GM12878 (cell line): ENCODE measurements around the gene C10orf90. TPM values are rescaled to one million over a fixed set of nuclear protein-coding genes. Genes with fewer than 3 reads are reported as not detected.

Source experiments
- ATAC-seq: fragments of 200-7000 bp; cut with Tn5 transposase; 3 replicates; pipeline ENCODE4 v1.9.1; 2020; ENCODE audit warnings: mild to moderate bottlenecking, moderate library complexity
- Bru-seq: library from RNA; stranded (reverse); fragments of 400-500 nt; gene quantifications from one replicate; lab custom pipeline; 2021; lab: Mats Ljungman, UMichigan
- BruChase-seq, 2 experiments: library from RNA; stranded (reverse); fragments of 400-500 nt; gene quantifications; one replicate each; lab custom pipeline; 2021; lab: Mats Ljungman, UMichigan
- BruUV-seq: library from RNA; stranded (reverse); fragments of 400-500 nt; replicated peaks from 2 replicates; lab custom pipeline; 2021; lab: Mats Ljungman, UMichigan
- CTCF ChIA-PET: fragments of 300-600 bp; sonication (Branson Sonifier 250); formaldehyde crosslinking; extraction: SDS; loops from one replicate; lab custom pipeline; 2021; ENCODE audit warnings: inconsistent platforms; lab: Yijun Ruan, JAX
- POLR2A ChIA-PET: fragments of 350-600 bp; formaldehyde crosslinking; extraction: SDS; loops from one replicate; lab custom pipeline; 2021; ENCODE audit warnings: inconsistent platforms; lab: Charles Lee
- RAD21 ChIA-PET: fragments of 300-600 bp; sonication (Branson Sonifier 250); formaldehyde crosslinking; loops from one replicate; lab custom pipeline; 2023; ENCODE audit warnings: antibody characterized with exemption; ENCODE audit not compliant: unreplicated experiment; lab: Charles Lee
- SMC1A ChIA-PET: fragments of 300-600 bp; sonication (Branson Sonifier 250); formaldehyde crosslinking; loops from one replicate; lab custom pipeline; 2023; ENCODE audit not compliant: unreplicated experiment, uncharacterized antibody; lab: Charles Lee
- DNase-seq: peaks from one replicate; pipeline ENCODE4 v3.0.0-alpha.2; 2011; ENCODE audit warnings: low read depth, low spot score
- FAIRE-seq: peaks from 3 replicates; lab custom pipeline; 2011; peaks lifted over from hg19 to GRCh38; lab: Jason Lieb, UNC
- H2AFZ ChIP-seq: 2 replicates; pipeline ENCODE4 v1.6.0; 2011; ENCODE audit warnings: low read depth, low read length, control low read depth; ENCODE audit not compliant: control insufficient read depth
- H3K27ac ChIP-seq: 2 replicates; pipeline ENCODE4 v1.5.1; 2011; ENCODE audit warnings: control low read depth; ENCODE audit not compliant: control insufficient read depth, insufficient read depth
- H3K27me3 ChIP-seq, 2 experiments: replicated peaks in 1 of 2; 2 replicates each; pipeline versions ENCODE4 v1.6.0 to v1.6.1; 2011; ENCODE audit warnings: low read length in 1 of 2; ENCODE audit not compliant: control insufficient read depth in 2 of 2, insufficient read depth in 2 of 2
- H3K36me3 ChIP-seq, 2 experiments: 2 replicates each; pipeline ENCODE4 v1.5.1; 2011; ENCODE audit warnings: low read length in 1 of 2; ENCODE audit not compliant: control insufficient read depth in 2 of 2, insufficient read depth in 2 of 2
- H3K4me1 ChIP-seq: 2 replicates; pipeline ENCODE4 v1.6.1; 2011; ENCODE audit warnings: mild to moderate bottlenecking, low read length, moderate library complexity, mixed read lengths; ENCODE audit not compliant: control insufficient read depth, insufficient read depth
- H3K4me2 ChIP-seq: 2 replicates; pipeline ENCODE4 v1.6.0; 2011; ENCODE audit warnings: control low read depth; ENCODE audit not compliant: control insufficient read depth, insufficient read depth
- H3K4me3 ChIP-seq: fragments of 200-600 bp; sonication (generic); 2 replicates; pipeline ENCODE4 v1.5.1; 2016
- H3K79me2 ChIP-seq: 2 replicates; pipeline ENCODE4 v1.6.0; 2011; ENCODE audit warnings: low read length; ENCODE audit not compliant: control insufficient read depth, insufficient read depth
- H3K9ac ChIP-seq: 2 replicates; pipeline ENCODE4 v1.8.0; 2011; ENCODE audit warnings: low read length, control low read depth, mixed read lengths; ENCODE audit not compliant: control insufficient read depth, insufficient read depth
- H3K9me3 ChIP-seq: replicated peaks from 3 replicates; pipeline ENCODE4 v1.5.1; 2011; ENCODE audit warnings: mild to moderate bottlenecking, low read length; ENCODE audit not compliant: control insufficient read depth, insufficient read depth
- H4K20me1 ChIP-seq: 2 replicates; pipeline ENCODE4 v1.6.0; 2011; ENCODE audit not compliant: control insufficient read depth, insufficient read depth
- ATF7 ChIP-seq: fragments of 450-650 bp; IDR thresholded peaks from 2 replicates; pipeline ENCODE4 v1.6.1; 2016; ENCODE audit warnings: low read depth, mild to moderate bottlenecking
- CEBPB ChIP-seq, 2 experiments: fragments of 150-350 bp in 1 of 2; IDR thresholded peaks; 2 replicates each; pipeline ENCODE4 v1.6.1; 2012 to 2014; ENCODE audit warnings: low read depth in 2 of 2, low read length in 2 of 2, borderline replicate concordance in 1 of 2, inconsistent platforms in 1 of 2
- EP300 ChIP-seq, 2 experiments: fragments of 150-350 bp in 1 of 2; IDR thresholded peaks; 2 replicates each; pipeline ENCODE4 v1.6.1; 2011 to 2012; ENCODE audit warnings: low read depth in 2 of 2, low read length in 2 of 2, borderline replicate concordance in 1 of 2, improper control_type of control experiment in 1 of 2, inconsistent platforms in 1 of 2; ENCODE audit not compliant: control insufficient read depth in 1 of 2
- FOXK2 ChIP-seq: fragments of 450-650 bp; IDR thresholded peaks from 2 replicates; pipeline ENCODE4 v1.6.1; 2017; ENCODE audit warnings: mild to moderate bottlenecking, moderate library complexity
- LARP7 ChIP-seq: fragments of 450-650 bp; IDR thresholded peaks from 2 replicates; pipeline ENCODE4 v1.6.1; 2017; ENCODE audit warnings: mild to moderate bottlenecking
- NFYA ChIP-seq: IDR thresholded peaks from 2 replicates; pipeline ENCODE4 v1.6.1; 2011; ENCODE audit warnings: low read depth, mild to moderate bottlenecking, low read length, improper control_type of control experiment, borderline replicate concordance
- NR2C1 ChIP-seq: fragments of 450-650 bp; IDR thresholded peaks from 2 replicates; pipeline ENCODE4 v1.6.1; 2017; ENCODE audit warnings: antibody characterized with exemption, mild to moderate bottlenecking, moderate library complexity
- PAX5 ChIP-seq: IDR thresholded peaks from 2 replicates; pipeline ENCODE4 v1.6.1; 2011; ENCODE audit warnings: low read depth, low read length, borderline replicate concordance
- RCOR1 ChIP-seq: conservative IDR thresholded peaks from 2 replicates; pipeline ENCODE4 v1.6.1; 2012; ENCODE audit warnings: low read depth, low read length, improper control_type of control experiment
- RELA ChIP-seq: fragments of 450-650 bp; IDR thresholded peaks from 2 replicates; pipeline ENCODE4 v1.8.0; 2014; ENCODE audit warnings: borderline replicate concordance; ENCODE audit not compliant: partially characterized antibody
- SMAD1 ChIP-seq: fragments of 450-650 bp; IDR thresholded peaks from 2 replicates; pipeline ENCODE4 v1.6.1; 2018; ENCODE audit warnings: mild to moderate bottlenecking, low read depth; ENCODE audit not compliant: partially characterized antibody
- ZNF217 ChIP-seq: fragments of 450-650 bp; IDR thresholded peaks from 2 replicates; pipeline ENCODE4 v1.6.1; 2017; ENCODE audit warnings: antibody characterized with exemption, mild to moderate bottlenecking
- ZZZ3 ChIP-seq: IDR thresholded peaks from 2 replicates; pipeline ENCODE4 v1.6.1; 2011; ENCODE audit warnings: low read depth; ENCODE audit not compliant: control insufficient read depth, insufficient read length
- WGBS: methylation state at CpG from one replicate; pipeline ENCODE4 v1.1.6; 2016; ENCODE audit warnings: low lambda C conversion rate; ENCODE audit not compliant: insufficient replicate concordance, insufficient coverage; ENCODE audit errors: missing lambda C conversion rate; 5-methylcytosine and 5-hydroxymethylcytosine counted together
- in situ Hi-C: fragments of 300-500 bp; cut with MboI; formaldehyde crosslinking; loops from 9 replicates; pipeline ENCODE4 v1.14.3; 2018; ENCODE audit warnings: mixed read lengths
- intact Hi-C: fragments of 100-400 bp; cut with micrococcal nuclease; formaldehyde crosslinking; loops from one replicate; pipeline ENCODE4 v1.14.2; 2022; ENCODE audit not compliant: unreplicated experiment
- long read RNA-seq, 2 experiments: library from polyadenylated mRNA; unstranded; transcript quantifications; one replicate each; pipeline ENCODE4 v2.0.0, GENCODE V29; 2019 to 2020
- polyA minus RNA-seq, 3 experiments: library from RNA; depleted of rRNA, polyadenylated mRNA; stranded (reverse); fragments of >200 nt; gene quantifications; 2 replicates each; pipeline ENCODE4 v1.2.3, GENCODE V29; 2011
- polyA plus RNA-seq, 11 experiments: library from polyadenylated mRNA; depleted of rRNA in 4 of 11; unstranded in 6 of 11; stranded (reverse) in 5 of 11; fragments of >200 nt; fragmentation: Nextera tagmentation in 4 of 11; fragmentation: Illumina TruSeq in 1 of 11; extraction: Ambion mirVana in 4 of 11; extraction: Trizol in 1 of 11; gene quantifications; 1 replicate in 1 of 11; 2 replicates in 10 of 11; pipeline versions ENCODE4 v1.2.1 to v1.2.3, GENCODE V29; 2011 to 2016; ENCODE audit warnings: inconsistent platforms in 2 of 11, missing spikeins in 2 of 11, low read depth in 1 of 11
- total RNA-seq, 4 experiments: library from RNA; depleted of rRNA in 3 of 4; stranded (reverse); fragments of >200 nt in 3 of 4; fragmentation: Illumina TruSeq in 1 of 4; extraction: Trizol in 1 of 4; gene quantifications; 2 replicates each; pipeline versions ENCODE4 v1.2.1 to v1.2.3, GENCODE V29; 2013 to 2021
- TF ChIP-seq, protein P1 (sequence below): fragments of 450-650 bp; IDR thresholded peaks from 2 replicates; pipeline ENCODE4 v1.6.1; 2016; ENCODE audit warnings: mild to moderate bottlenecking

Gene C10orf90, protein sequence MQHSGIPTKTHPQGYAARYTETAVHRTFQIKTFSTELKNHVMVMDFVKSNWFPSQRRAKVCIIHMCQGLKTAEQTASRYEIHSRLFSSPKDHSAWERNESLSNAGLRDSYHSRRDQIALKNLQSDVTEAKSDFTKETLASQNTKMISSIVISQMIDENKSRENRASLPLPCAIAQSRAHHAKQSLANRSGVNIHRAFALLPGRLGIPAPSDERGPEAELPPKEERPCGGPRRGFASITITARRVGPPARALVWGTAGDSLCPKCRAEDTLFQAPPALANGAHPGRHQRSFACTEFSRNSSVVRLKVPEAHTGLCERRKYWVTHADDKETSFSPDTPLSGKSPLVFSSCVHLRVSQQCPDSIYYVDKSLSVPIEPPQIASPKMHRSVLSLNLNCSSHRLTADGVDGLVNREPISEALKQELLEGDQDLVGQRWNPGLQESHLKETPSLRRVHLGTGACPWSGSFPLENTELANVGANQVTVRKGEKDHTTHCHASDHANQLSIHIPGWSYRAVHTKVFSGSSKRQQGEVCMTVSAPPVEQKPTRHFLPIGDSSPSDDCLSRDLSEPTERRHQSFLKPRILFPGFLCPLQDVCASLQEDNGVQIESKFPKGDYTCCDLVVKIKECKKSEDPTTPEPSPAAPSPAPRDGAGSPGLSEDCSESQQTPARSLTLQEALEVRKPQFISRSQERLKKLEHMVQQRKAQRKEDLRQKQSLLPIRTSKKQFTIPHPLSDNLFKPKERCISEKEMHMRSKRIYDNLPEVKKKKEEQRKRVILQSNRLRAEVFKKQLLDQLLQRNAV
- total RNA-seq (2013; cell fraction: nucleolus; rRNA removed): not detected in 2 replicates
- total RNA-seq (2014; rRNA removed) (not detected in 2 replicates), total RNA-seq (2014; rRNA removed; fragmentation: Illumina TruSeq; extraction: Trizol) (not detected in 2 replicates), total RNA-seq (2021) (not detected in 2 replicates), polyA plus RNA-seq (2011; rRNA removed) (not detected in 2 replicates), polyA plus RNA-seq (2014; fragmentation: Illumina TruSeq; extraction: Trizol) (not detected in 2 replicates), polyA plus RNA-seq (2014; fragmentation: Nextera tagmentation; extraction: Ambion mirVana) (under 1 TPM in 1 of 2 experiments, not detected in 1; 0.04 TPM), polyA plus RNA-seq (2014; rRNA removed) (not detected in 2 replicates), polyA plus RNA-seq (2016; fragmentation: Nextera tagmentation; extraction: Ambion mirVana) (not detected), polyA minus RNA-seq (2011; rRNA and poly(A)+ RNA removed) (not detected in 2 replicates), Bru-seq, nascent RNA (not detected), BruChase-seq, experiment 1, labeled RNA remaining after a 6-hour chase (not detected), BruChase-seq, experiment 2, labeled RNA remaining after a 2-hour chase (not detected)
- not detected for polyA plus RNA-seq (2011; ENCODE audit: low read depth)
- polyA plus RNA-seq (2011; cell fraction: cytosol; rRNA removed): not detected in 2 replicates
- polyA plus RNA-seq (2011; cell fraction: nucleus; rRNA removed): not detected in 2 replicates
- polyA plus RNA-seq (2012): not detected in 2 replicates
- not detected in 2 replicates for polyA minus RNA-seq (2011; cell fraction: cytosol; rRNA and poly(A)+ RNA removed)
- polyA minus RNA-seq (2011; cell fraction: nucleus; rRNA and poly(A)+ RNA removed): not detected in 2 replicates
- long read RNA-seq, experiment 1: 0 reads
- long read RNA-seq, experiment 2: 0 reads

DNA sequence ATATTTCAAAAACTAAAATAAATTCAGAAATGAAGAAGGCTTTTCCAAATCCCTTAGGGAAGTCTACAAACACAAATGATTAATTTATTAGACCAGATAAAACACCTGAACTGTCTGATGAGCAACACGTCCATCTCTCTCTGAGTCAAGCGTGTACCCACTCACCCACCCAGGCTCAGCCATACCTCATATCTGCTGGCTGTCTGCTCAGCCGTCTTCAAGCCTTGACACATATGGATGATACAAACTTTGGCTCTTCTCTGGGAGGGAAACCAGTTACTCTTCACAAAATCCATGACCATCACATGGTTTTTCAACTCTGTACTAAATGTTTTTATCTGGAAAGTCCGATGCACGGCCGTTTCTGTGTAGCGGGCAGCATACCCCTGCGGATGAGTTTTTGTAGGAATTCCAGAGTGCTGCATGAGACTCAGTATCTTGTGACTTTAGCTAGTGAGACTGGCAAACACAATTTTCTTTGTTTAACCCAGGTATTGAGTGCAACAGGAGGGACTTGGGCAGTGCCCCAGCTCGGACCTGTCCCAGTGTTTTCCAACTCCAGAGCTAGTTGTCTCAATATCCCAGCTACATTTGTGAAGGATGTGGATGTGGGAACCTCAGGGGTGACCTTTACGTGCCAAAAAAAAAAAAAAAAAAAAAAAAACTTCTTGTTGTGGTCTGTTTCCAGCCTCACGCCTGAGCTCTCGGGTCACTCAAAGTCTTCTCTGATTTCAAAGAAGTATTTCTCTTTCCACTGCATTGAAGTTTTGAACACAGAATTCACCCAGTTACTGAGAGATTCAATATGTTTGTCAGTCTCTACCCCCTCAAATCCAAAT, at the start of gene C10orf90:
TSS of gene C10orf90 (minus strand) at position 638 of the 839 bp plus-strand sequence. CDS start at position 425, 213 bp downstream.
- no peak for ATAC-seq
- no peak within 1 kb of the TSS for H3K4me3 ChIP-seq
- intact Hi-C loops (no loop called here), in situ Hi-C loops (no loop called here)
- ChIA-PET CTCF (no interaction called here), SMC1A (no interaction called here), RAD21 (no interaction called here), POLR2A (interaction anchor here (0.6 kb wide), 1 partner anchor 32 kb away, joined by 4 read pairs; no protein-coding TSS in a partner anchor)
- DNase-seq: no peak
- no peaks in the 10 kb centered on the region for H3K4me1 ChIP-seq
- no TSS peak for BruUV-seq
- no peak within 1 kb of the TSS for H3K4me2 ChIP-seq
- no peak within 1 kb of the TSS for H2AFZ ChIP-seq
- no peaks in the 10 kb centered on the region for H4K20me1 ChIP-seq
- no peak within 1 kb of the TSS for H3K27ac ChIP-seq
- no peaks in the 10 kb centered on the region for H3K79me2 ChIP-seq
- H3K27me3 ChIP-seq: no peaks in the 10 kb centered on the region
- no peaks in the 10 kb centered on the region; the same call in 2 of the 3 replicates for H3K9me3 ChIP-seq
- FAIRE-seq: no peak
- no peaks in the 10 kb centered on the region for H3K36me3 ChIP-seq
- WGBS: 57% methylated on average over 11 of the region's 12 CpGs
- no peak within 1 kb of the TSS for H3K9ac ChIP-seq
- TF ChIP-seq FOXK2 (no peak), RCOR1 (no peak), LARP7 (no peak), ATF7 (no peak), CEBPB (IDR thresholded peaks at IDR 0.05; ENCODE audit: borderline replicate concordance in 1 of 2, low read depth in 2 of 2, low read length in 2 of 2) (no peak), PAX5 (no peak), NFYA (no peak), NR2C1 (no peak), ZZZ3 (no peak), RELA (no peak), ZNF217 (no peak), EP300 (IDR thresholded peaks at IDR 0.05; ENCODE audit: borderline replicate concordance in 1 of 2, control insufficient read depth in 1 of 2, low read depth in 2 of 2, low read length in 2 of 2) (no peak), SMAD1 (no peak)
- TF ChIP-seq, protein P1, sequence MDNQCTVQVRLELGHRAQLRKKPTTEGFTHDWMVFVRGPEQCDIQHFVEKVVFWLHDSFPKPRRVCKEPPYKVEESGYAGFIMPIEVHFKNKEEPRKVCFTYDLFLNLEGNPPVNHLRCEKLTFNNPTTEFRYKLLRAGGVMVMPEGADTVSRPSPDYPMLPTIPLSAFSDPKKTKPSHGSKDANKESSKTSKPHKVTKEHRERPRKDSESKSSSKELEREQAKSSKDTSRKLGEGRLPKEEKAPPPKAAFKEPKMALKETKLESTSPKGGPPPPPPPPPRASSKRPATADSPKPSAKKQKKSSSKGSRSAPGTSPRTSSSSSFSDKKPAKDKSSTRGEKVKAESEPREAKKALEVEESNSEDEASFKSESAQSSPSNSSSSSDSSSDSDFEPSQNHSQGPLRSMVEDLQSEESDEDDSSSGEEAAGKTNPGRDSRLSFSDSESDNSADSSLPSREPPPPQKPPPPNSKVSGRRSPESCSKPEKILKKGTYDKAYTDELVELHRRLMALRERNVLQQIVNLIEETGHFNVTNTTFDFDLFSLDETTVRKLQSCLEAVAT: no peak
